A673 (cell line): ENCODE data around the gene BABAM1. TPM values are rescaled to one million over a fixed set of nuclear protein-coding genes. Genes with fewer than 3 reads are reported as not detected.

Source experiments
- BruUV-seq: library from RNA; stranded (reverse); fragments of 400-500 nt; replicated peaks from 2 replicates; lab custom pipeline; 2021; lab: Mats Ljungman, UMichigan
- CTCF ChIA-PET: fragments of 300-600 bp; sonication (Branson Sonifier 250); formaldehyde crosslinking; loops from one replicate; lab custom pipeline; 2022; ENCODE audit warnings: antibody characterized with exemption; lab: Charles Lee
- POLR2A ChIA-PET: fragments of 300-600 bp; sonication (Branson Sonifier 250); formaldehyde crosslinking; loops from one replicate; lab custom pipeline; 2022; ENCODE audit warnings: antibody characterized with exemption; ENCODE audit not compliant: low non-redundant PET; lab: Charles Lee
- DNase-seq: peaks from one replicate; pipeline ENCODE4 v3.0.0-alpha.2; 2015; ENCODE audit warnings: low spot score
- H3K27ac ChIP-seq: fragments of 200-600 bp; sonication (generic); 2 replicates; pipeline ENCODE4 v1.5.1; 2016; ENCODE audit warnings: mixed run types, low read depth, mild to moderate bottlenecking, mixed read lengths, antibody characterized with exemption, low read length; ENCODE audit not compliant: poor library complexity, severe bottlenecking
- H3K27me3 ChIP-seq: fragments of 200-600 bp; sonication (generic); replicated peaks from 2 replicates; pipeline ENCODE4 v1.6.1; 2017; ENCODE audit warnings: mixed run types, low read depth, mild to moderate bottlenecking, mixed read lengths, antibody characterized with exemption, low read length; ENCODE audit not compliant: insufficient read depth, poor library complexity
- H3K36me3 ChIP-seq: fragments of 200-600 bp; sonication (generic); 2 replicates; pipeline ENCODE4 v1.6.1; 2016; ENCODE audit warnings: mixed run types, mild to moderate bottlenecking, mixed read lengths, antibody characterized with exemption, low read length; ENCODE audit not compliant: insufficient read depth, poor library complexity, severe bottlenecking
- H3K4me1 ChIP-seq: fragments of 200-600 bp; sonication (generic); 2 replicates; pipeline ENCODE4 v1.6.1; 2017; ENCODE audit warnings: mixed run types, mild to moderate bottlenecking, mixed read lengths, antibody characterized with exemption, low read length; ENCODE audit not compliant: insufficient read depth, poor library complexity, severe bottlenecking
- H3K4me3 ChIP-seq: fragments of 200-600 bp; sonication (generic); 2 replicates; pipeline ENCODE4 v1.5.1; 2016; ENCODE audit warnings: low read depth, mixed run types, mild to moderate bottlenecking, mixed read lengths, low read length; ENCODE audit not compliant: poor library complexity, severe bottlenecking
- H3K9me3 ChIP-seq: fragments of 200-600 bp; sonication (generic); 2 replicates; pipeline ENCODE4 v1.6.1; 2016; ENCODE audit warnings: mixed run types, low read depth, mild to moderate bottlenecking, mixed read lengths, antibody characterized with exemption, low read length; ENCODE audit not compliant: poor library complexity, severe bottlenecking
- CTCF ChIP-seq: fragments of 300-800, 200-600 bp; sonication (generic); conservative IDR thresholded peaks from 2 replicates; pipeline ENCODE4 v1.5.1; 2017; ENCODE audit warnings: low read depth, mild to moderate bottlenecking, antibody characterized with exemption, low read length, moderate library complexity, mixed read lengths
- EZH2 ChIP-seq: fragments of 200-600 bp; sonication (generic); IDR thresholded peaks from 2 replicates; pipeline ENCODE4 v1.6.1; 2017; ENCODE audit warnings: borderline replicate concordance, low read depth, mild to moderate bottlenecking, mixed read lengths, antibody characterized with exemption, low read length; ENCODE audit not compliant: poor library complexity, severe bottlenecking
- intact Hi-C: fragments of 100-400 bp; cut with micrococcal nuclease; formaldehyde crosslinking; loops from one replicate; pipeline ENCODE4 v1.10.0; 2022; ENCODE audit not compliant: unreplicated experiment
- total RNA-seq: library from RNA; stranded (reverse); gene quantifications from 2 replicates; pipeline ENCODE4 v1.2.3, GENCODE V29; 2021

The BABAM1 gene
- total RNA-seq, 1 experiment from 2014 or later: 147 TPM

- Histone ChIP-seq H3K27me3 (no peaks in the 10 kb centered on the region), H3K9me3 (no peaks in the 10 kb centered on the region), H3K36me3 (peaks cover 14% of the 10 kb centered on the region), H3K4me3 (no peak overlapping the region), H3K27ac (no peak overlapping the region), H3K4me1 (no peaks in the 10 kb centered on the region)
- TF ChIP-seq CTCF (no peak), EZH2 (no peak)
- no peak for DNase-seq
- no TSS peak for BruUV-seq
- ChIA-PET CTCF (no interaction called here), POLR2A (interaction anchor here (1.0 kb wide), 1 partner anchor 9 kb away, joined by 4 read pairs; no protein-coding TSS in a partner anchor)
- intact Hi-C loops: no loop called here
Observed at GRCh38 chr19:17326595-17326966, 59.3 kb downstream of the BABAM1 start.

- CTCF ChIA-PET: no interaction called here
- Histone ChIP-seq H3K4me3 (no peak overlapping the region), H3K4me1 (no peaks in the 10 kb centered on the region), H3K9me3 (no peaks in the 10 kb centered on the region), H3K27me3 (no peaks in the 10 kb centered on the region), H3K27ac (no peak overlapping the region), H3K36me3 (peaks cover 14% of the 10 kb centered on the region)
- BruUV-seq: no TSS peak
- TF ChIP-seq CTCF (no peak), EZH2 (no peak)
- no peak for DNase-seq
- intact Hi-C loops: no loop called here
- POLR2A ChIA-PET: interaction anchor here (1.0 kb wide), 1 partner anchor 9 kb away, joined by 4 read pairs; no protein-coding TSS in a partner anchor
Observed at GRCh38 chr19:17327068-17327653, 59.9 kb downstream of the BABAM1 start.

GRCh38 chr19:17327654-17328516 lies 60.6 kb downstream of the BABAM1 start:
- POLR2A ChIA-PET: no interaction called here
- Histone ChIP-seq H3K4me3 (no peak overlapping the region), H3K4me1 (no peaks in the 10 kb centered on the region), H3K27ac (no peak overlapping the region), H3K9me3 (no peaks in the 10 kb centered on the region), H3K36me3 (peaks cover 16% of the 10 kb centered on the region), H3K27me3 (no peaks in the 10 kb centered on the region)
- CTCF ChIA-PET: no interaction called here
- intact Hi-C loops: no loop called here
- no TSS peak for BruUV-seq
- no peak for DNase-seq
- TF ChIP-seq CTCF: no peak
- no peak for TF ChIP-seq EZH2

Other genes with a start within 250 kb of the BABAM1 start
- gene CPAMD8, start 240.6 kb upstream of the BABAM1 start, total RNA-seq: 0.82 and 1.0 TPM in 2 replicates
- 66.4 and 68.1 TPM in 2 replicates for gene HAUS8, start 192.0 kb upstream of the BABAM1 start, total RNA-seq
- gene MYO9B, start 191.7 kb upstream of the BABAM1 start, total RNA-seq: 85.2 and 85.4 TPM in 2 replicates
- gene USE1, start 52.1 kb upstream of the BABAM1 start, total RNA-seq: 32.1 and 33.2 TPM in 2 replicates
- gene OCEL1, start 41.2 kb upstream of the BABAM1 start, total RNA-seq: 8.2 and 14.8 TPM in 2 replicates
- 26.3 and 32.9 TPM in 2 replicates for gene NR2F6, start 21.5 kb upstream of the BABAM1 start, total RNA-seq
- gene USHBP1, start 2.7 kb upstream of the BABAM1 start, total RNA-seq: 0.61 TPM in 1 of 2 replicates, not detected in the other
- 15.8 and 17.5 TPM in 2 replicates for gene ANKLE1, start 14.5 kb downstream of the BABAM1 start, total RNA-seq
- 11.0 and 16.8 TPM in 2 replicates for gene ABHD8, start 36.0 kb downstream of the BABAM1 start, total RNA-seq
- gene MRPL34, start 38.4 kb downstream of the BABAM1 start, total RNA-seq: 91.8 and 93.1 TPM in 2 replicates
- 67.2 and 68.5 TPM in 2 replicates for gene DDA1, start 42.1 kb downstream of the BABAM1 start, total RNA-seq
- 18.6 and 22.1 TPM in 2 replicates for gene ANO8, start 67.4 kb downstream of the BABAM1 start, total RNA-seq
- 51.5 and 53.2 TPM in 2 replicates for gene GTPBP3, start 70.1 kb downstream of the BABAM1 start, total RNA-seq
- 0.24 TPM in 1 of 2 replicates, not detected in the other for gene PLVAP, start 109.9 kb downstream of the BABAM1 start, total RNA-seq
- gene CCDC194, start 126.8 kb downstream of the BABAM1 start, total RNA-seq: not detected in 2 replicates
- 1.3 and 3.6 TPM in 2 replicates for gene BST2, start 138.2 kb downstream of the BABAM1 start, total RNA-seq
- 39.5 and 56.9 TPM in 2 replicates for gene MVB12A, start 152.6 kb downstream of the BABAM1 start, total RNA-seq
- 0.31 TPM in 1 of 2 replicates, not detected in the other for gene TMEM221, start 181.2 kb downstream of the BABAM1 start, total RNA-seq
- not detected in 2 replicates for gene NXNL1, start 193.5 kb downstream of the BABAM1 start, total RNA-seq
- gene SLC27A1, start 203.1 kb downstream of the BABAM1 start, total RNA-seq: 3.0 and 6.9 TPM in 2 replicates
- gene PGLS, start 244.2 kb downstream of the BABAM1 start, total RNA-seq: 80.1 and 94.4 TPM in 2 replicates